Amygdala (tissue), 56 donors: ENCODE measurements around the gene ZNF541.
A peak's percentile ranks its signal among the peaks of the same experiment; 100 is the strongest.

ENCODE experiments used
- DNase-seq, 56 donors: peaks; one replicate each; lab custom pipeline; 2025; lab: John Stamatoyannopoulos, UW

The ZNF541 gene

GRCh38 chr19:47573071-47574026 lies at the start of gene ZNF541:
ZNF541 (minus strand) TSS chr19:47573148; CDS start chr19:47555856, 17,292 bp downstream.
- peak in 51 of 56 donors; percentile 3 to 78 (median 41) for DNase-seq

DNA sequence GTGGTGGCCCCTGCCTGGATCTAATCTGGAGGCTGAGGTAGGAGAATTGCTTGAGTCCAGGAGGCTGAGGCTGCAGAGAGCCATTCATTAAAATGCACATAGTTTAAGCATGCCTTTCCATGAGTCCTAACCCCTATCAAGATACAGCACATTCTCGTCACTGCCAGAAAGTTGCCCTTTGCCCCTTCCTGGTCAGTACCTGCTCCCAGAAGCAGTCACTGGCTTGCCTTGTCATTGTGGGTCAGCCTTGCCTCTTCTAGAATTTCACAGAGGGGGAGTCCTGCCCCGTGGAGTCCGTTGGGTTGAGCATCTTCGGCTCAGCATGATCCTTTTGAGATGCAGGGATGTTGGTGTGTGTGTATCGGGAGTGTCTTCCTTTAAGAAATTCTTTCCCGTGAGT lies 46.8 kb upstream of the ZNF541 start:
- no peak for DNase-seq

DNA sequence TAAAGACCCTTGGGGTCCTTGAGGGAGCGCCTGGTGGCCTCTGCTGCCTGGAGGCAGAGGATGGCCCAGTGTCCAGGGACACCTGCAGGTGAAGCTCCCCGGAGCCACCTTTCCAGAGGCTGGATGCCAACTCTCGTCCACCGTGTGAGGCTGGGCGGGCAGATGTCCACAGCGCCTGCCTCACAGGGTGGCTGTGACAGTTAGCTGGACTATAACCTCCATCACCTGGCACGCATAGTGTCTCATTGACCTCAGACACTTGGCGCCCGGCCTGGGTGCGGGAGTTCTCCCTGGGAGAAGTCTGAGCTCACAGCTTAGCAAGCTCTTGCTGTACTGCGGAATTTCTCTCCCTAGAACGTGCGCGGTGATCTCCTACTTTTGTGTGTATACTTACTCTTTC lies 45.8 kb upstream of the ZNF541 start:
- peak in 14 of 56 donors; percentile 8 to 53 (median 20) for DNase-seq

- DNase-seq: peak in 49 of 56 donors; percentile 14 to 91 (median 60)
Measured at GRCh38 chr19:47615714-47616113, 42.8 kb upstream of the ZNF541 start.

GRCh38 chr19:47615230-47615629 lies 42.3 kb upstream of the ZNF541 start:
- no peak for DNase-seq

DNA sequence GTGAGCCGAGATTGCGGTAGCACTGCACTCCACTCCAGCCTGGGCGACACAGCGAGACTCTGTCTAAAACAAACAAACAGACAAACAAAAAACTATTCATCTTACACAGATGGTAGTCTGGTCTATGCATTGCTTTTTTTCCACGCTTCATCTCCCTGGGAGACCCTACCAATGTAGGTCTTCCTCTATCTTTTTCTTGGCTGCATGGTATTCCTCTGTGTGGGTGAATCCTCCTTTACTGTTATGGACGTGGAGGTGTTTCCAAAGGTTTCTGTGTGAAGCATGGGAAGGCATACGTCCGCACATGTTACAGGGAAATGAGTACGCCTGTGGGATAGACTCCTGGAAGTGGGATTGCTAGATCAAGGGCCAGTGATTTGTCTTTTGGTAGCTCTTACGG lies 41.6 kb upstream of the ZNF541 start:
- DNase-seq: no peak

GRCh38 chr19:47614021-47614295 lies 41.0 kb upstream of the ZNF541 start:
- DNase-seq: no peak

- peak in 5 of 56 donors; percentile 18 to 50 (median 36) for DNase-seq
Measured at GRCh38 chr19:47613165-47614020, 40.4 kb upstream of the ZNF541 start.

DNA sequence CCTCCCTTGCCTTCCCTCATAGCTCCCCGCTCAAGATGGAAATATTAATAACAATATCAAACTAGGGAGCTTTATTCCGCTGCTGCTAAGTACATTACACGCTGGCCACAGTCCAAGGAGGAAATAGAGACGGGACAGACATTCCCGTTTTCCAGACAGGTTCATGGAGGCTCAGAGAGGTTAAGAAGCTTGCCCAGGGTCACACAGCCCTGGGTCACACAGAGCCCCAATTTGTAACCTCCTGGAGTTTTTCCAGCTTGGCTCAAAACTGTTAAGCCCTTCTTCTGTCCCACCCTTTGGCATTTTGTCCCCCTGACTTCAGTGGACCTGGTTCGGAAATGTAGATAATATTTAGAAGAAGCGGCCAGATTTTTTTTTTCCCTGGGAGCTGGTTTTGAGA lies 38.0 kb upstream of the ZNF541 start:
- no peak for DNase-seq

DNA sequence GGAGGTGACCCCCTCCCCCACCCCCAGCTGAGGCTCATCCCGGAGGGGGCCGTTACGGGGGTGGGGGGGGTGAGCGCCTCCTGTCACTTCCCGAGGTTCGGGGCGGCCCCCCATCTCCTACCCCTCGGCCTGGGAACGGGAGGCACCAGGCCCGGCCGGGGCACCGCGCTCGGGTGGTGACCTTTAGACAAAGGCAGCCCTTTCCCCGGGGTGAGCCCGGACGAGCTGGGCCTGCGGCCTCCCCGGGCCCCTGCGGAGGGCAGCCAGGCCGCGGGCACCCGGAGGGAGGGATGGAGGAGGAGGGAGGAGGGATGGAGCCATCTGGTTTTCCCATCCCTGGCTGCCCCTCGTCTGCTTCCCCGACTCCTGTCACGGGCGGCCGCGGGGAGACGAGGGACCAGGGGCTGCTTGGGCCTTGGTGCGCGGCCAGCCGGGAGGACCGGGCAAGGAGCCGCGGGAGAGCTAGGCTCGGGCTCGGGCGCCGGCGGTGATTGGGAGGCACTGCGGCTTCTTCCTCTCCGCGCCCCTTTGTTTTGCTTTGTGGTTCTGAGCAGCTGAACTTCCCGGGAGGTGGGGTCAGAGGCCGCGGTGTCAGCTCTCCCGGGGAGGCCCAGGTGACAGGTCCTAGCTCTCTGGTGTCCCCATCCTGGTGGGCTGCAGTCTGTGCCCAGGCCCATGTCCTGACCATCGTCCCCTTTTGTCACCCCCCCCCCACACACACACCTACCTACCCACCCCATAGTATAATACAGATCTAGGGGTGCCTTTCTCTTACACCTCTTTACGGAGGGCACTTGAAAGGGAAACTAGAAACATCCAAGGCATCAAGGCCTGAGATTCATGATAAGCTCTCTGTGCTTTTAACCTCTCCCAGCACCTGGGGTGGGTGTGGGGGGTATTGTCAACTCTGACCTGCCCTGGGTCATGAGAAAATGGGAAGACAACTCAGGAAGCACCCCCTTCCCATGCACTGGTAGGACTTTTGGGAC lies 37.3 kb upstream of the ZNF541 start:
- DNase-seq: peak in 30 of 56 donors; percentile 13 to 77 (median 45)

- peak in 50 of 56 donors; percentile 25 to 84 (median 62) for DNase-seq
Measured at GRCh38 chr19:47608969-47609905, 36.3 kb upstream of the ZNF541 start, which contains the start of gene BICRA. BICRA (plus strand) TSS chr19:47609134; CDS start chr19:47673575, 64,441 bp downstream.

GRCh38 chr19:47608074-47608918 lies 35.3 kb upstream of the ZNF541 start:
- DNase-seq: peak in 55 of 56 donors; percentile 52 to 95 (median 83)

GRCh38 chr19:47607564-47608073 lies 34.7 kb upstream of the ZNF541 start:
- no peak for DNase-seq

GRCh38 chr19:47603706-47604565 lies 31.0 kb upstream of the ZNF541 start:
- DNase-seq: no peak

GRCh38 chr19:47601180-47601904 lies 28.4 kb upstream of the ZNF541 start:
- DNase-seq: no peak
